ENCODE data around the gene SEPTIN11. TPM values are rescaled to one million over a fixed set of nuclear protein-coding genes. Genes with fewer than 3 reads are reported as not detected.

Gene SEPTIN11
- total and polyA plus RNA-seq, 2 of the 4 experiments (the other 2 are of a cell fraction) = 267 to 573 TPM

DNA sequence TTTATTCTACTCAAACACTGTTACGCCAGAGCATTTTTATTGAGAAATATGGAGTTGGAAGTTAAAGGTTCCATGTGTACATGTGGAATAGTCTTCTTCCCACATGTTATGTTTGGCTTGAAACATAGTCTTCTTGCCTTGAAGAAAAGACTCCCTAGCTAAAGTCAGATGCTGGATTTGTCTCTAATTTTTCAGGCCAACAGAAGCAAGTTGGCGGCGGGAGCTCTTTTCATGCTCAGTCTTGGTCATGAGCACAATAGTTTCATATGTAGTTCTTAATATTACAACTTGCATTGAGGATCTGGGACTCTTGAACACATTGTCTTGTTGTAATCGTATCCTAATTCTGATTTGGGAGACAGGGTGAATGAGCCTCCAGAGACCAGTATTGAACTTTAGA, 19.4 kb downstream of the SEPTIN11 start:
- Histone ChIP-seq H4K20me1 (ENCODE audit: insufficient read depth, low read length) (peaks cover 94% of the 10 kb centered on the region), H3K9me1 (ENCODE audit: insufficient read depth, low read length) (peaks cover 6% of the 10 kb centered on the region), H4K8ac (ENCODE audit: low read depth in 2 of 2, low read length in 2 of 2) (no peak overlapping the region), H2BK5ac (ENCODE audit: low read depth, low read length, poor library complexity, severe bottlenecking) (no peak overlapping the region), H3K79me1 (ENCODE audit: low read depth in 1 of 2, low read length in 2 of 2) (peaks cover 2 to 72% of the 10 kb centered on the region in 2 experiments; a peak in 3 of 4 replicates), H2BK20ac (ENCODE audit: low read depth, low read length) (no peak overlapping the region), H3K14ac (replicated peaks; ENCODE audit: low read depth, low read length) (no peak overlapping the region), H3K36me3 (ENCODE audit: control insufficient read depth, insufficient read depth, low read length) (peaks cover 6% of the 10 kb centered on the region), H4K5ac (ENCODE audit: low read depth, low read length) (no peak overlapping the region), H3K9me3 (ENCODE audit: control insufficient read depth, insufficient read depth, low read length) (no peaks in the 10 kb centered on the region), H3K4me2 (ENCODE audit: low read depth, low read length) (no peak overlapping the region), H3K27me3 (ENCODE audit: control insufficient read depth, insufficient read depth, low read length) (no peaks in the 10 kb centered on the region), H2AK5ac (ENCODE audit: low read depth, low read length) (no peak overlapping the region), H3K4me1 (ENCODE audit: control insufficient read depth, insufficient read depth, low read length) (peaks cover 8% of the 10 kb centered on the region), H2BK120ac (ENCODE audit: low read depth, low read length) (no peak overlapping the region), H3K56ac (ENCODE audit: extremely low read depth, insufficient read depth, low read length) (no peak overlapping the region), H3K9ac (ENCODE audit: low read depth, low read length) (no peak overlapping the region), H2BK15ac (ENCODE audit: low read depth, low read length) (no peak overlapping the region), H3K4me3 (ENCODE audit: insufficient read depth, low read depth, low read length) (no peak overlapping the region), H3K4ac (ENCODE audit: low read depth, low read length) (no peak overlapping the region), H3K23ac (ENCODE audit: low read depth, low read length) (no peak overlapping the region), H2AFZ (replicated peaks; ENCODE audit: low read length, poor library complexity) (no peak overlapping the region), H3K27ac (ENCODE audit: insufficient read depth, low read length) (no peak overlapping the region), H2AK9ac (replicated peaks; ENCODE audit: low read depth, low read length, poor library complexity) (no peak overlapping the region), H4K91ac (ENCODE audit: insufficient read depth, low read depth, low read length) (no peak overlapping the region), H3K18ac (ENCODE audit: low read depth, low read length) (no peak overlapping the region)
- ATAC-seq (ENCODE audit: low read depth) (no peak), DNase-seq (no peak)
- WGBS, 2 experiments (ENCODE audit: extremely low coverage in 2 of 2, insufficient read length in 1 of 2) = no CpG with 5 or more reads among the region's 4 CpGs
- POLR2A ChIA-PET (ENCODE audit: unreplicated experiment) = no interaction called here
- in situ Hi-C loops (cut with MboI; ENCODE audit: low sequenced_read_pairs) (no loop called here), dilution Hi-C loops (cut with HindIII; ENCODE audit: low sequenced_read_pairs, unreplicated experiment) (no loop called here), intact Hi-C loops (cut with micrococcal nuclease) (no loop called here)
- TF ChIP-seq CEBPB (IDR thresholded peaks at IDR 0.05; ENCODE audit: low read depth, low read length) (no peak), RAD21 (IDR thresholded peaks at IDR 0.05; ENCODE audit: low read length) (no peak), MXI1 (IDR thresholded peaks at IDR 0.05; ENCODE audit: borderline replicate concordance, low read depth, low read length) (no peak), MAFK (IDR thresholded peaks at IDR 0.05; ENCODE audit: low read depth, low read length) (no peak), FOS (IDR thresholded peaks at IDR 0.05; ENCODE audit: low read depth, low read length) (no peak), MAZ (IDR thresholded peaks at IDR 0.05; ENCODE audit: borderline replicate concordance, low read depth, low read length) (no peak), CHD1 (IDR thresholded peaks at IDR 0.05; ENCODE audit: low read depth, low read length) (no peak), SMC3 (IDR thresholded peaks at IDR 0.05; ENCODE audit: low read depth, low read length) (no peak), RCOR1 (IDR thresholded peaks at IDR 0.05; ENCODE audit: insufficient replicate concordance, low read length) (no peak), BHLHE40 (IDR thresholded peaks at IDR 0.05; ENCODE audit: low read depth, low read length) (no peak), NFE2L2 (IDR thresholded peaks at IDR 0.05; ENCODE audit: low read depth, low read length) (no peak), RFX5 (IDR thresholded peaks at IDR 0.05; ENCODE audit: low read depth, low read length) (no peak), POLR2A (IDR thresholded peaks at IDR 0.05; ENCODE audit: low read depth, low read length) (no peak)
- TF ChIP-seq, protein P1, sequence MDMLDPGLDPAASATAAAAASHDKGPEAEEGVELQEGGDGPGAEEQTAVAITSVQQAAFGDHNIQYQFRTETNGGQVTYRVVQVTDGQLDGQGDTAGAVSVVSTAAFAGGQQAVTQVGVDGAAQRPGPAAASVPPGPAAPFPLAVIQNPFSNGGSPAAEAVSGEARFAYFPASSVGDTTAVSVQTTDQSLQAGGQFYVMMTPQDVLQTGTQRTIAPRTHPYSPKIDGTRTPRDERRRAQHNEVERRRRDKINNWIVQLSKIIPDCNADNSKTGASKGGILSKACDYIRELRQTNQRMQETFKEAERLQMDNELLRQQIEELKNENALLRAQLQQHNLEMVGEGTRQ (IDR thresholded peaks at IDR 0.05; ENCODE audit: low read depth, low read length) = no peak
- TF ChIP-seq, protein P2, sequence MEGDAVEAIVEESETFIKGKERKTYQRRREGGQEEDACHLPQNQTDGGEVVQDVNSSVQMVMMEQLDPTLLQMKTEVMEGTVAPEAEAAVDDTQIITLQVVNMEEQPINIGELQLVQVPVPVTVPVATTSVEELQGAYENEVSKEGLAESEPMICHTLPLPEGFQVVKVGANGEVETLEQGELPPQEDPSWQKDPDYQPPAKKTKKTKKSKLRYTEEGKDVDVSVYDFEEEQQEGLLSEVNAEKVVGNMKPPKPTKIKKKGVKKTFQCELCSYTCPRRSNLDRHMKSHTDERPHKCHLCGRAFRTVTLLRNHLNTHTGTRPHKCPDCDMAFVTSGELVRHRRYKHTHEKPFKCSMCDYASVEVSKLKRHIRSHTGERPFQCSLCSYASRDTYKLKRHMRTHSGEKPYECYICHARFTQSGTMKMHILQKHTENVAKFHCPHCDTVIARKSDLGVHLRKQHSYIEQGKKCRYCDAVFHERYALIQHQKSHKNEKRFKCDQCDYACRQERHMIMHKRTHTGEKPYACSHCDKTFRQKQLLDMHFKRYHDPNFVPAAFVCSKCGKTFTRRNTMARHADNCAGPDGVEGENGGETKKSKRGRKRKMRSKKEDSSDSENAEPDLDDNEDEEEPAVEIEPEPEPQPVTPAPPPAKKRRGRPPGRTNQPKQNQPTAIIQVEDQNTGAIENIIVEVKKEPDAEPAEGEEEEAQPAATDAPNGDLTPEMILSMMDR (conservative IDR thresholded peaks at IDR 0.05; ENCODE audit: low read depth, low read length) = no peak
- TF ChIP-seq, protein P3, sequence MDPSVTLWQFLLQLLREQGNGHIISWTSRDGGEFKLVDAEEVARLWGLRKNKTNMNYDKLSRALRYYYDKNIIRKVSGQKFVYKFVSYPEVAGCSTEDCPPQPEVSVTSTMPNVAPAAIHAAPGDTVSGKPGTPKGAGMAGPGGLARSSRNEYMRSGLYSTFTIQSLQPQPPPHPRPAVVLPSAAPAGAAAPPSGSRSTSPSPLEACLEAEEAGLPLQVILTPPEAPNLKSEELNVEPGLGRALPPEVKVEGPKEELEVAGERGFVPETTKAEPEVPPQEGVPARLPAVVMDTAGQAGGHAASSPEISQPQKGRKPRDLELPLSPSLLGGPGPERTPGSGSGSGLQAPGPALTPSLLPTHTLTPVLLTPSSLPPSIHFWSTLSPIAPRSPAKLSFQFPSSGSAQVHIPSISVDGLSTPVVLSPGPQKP (IDR thresholded peaks at IDR 0.05; ENCODE audit: borderline replicate concordance, low read depth, low read length) = no peak
- no TSS peak for BruUV-seq (replicated peaks)
- CTCF ChIA-PET = interaction anchor here (0.7 to 1.3 kb wide), 2 partner anchors 9 to 17 kb away, joined by 3 to 4 read pairs; no protein-coding TSS in a partner anchor

Data from IMR-90 (cell line).